ENCODE data around the gene FBXO41.

The FBXO41 gene

DNA sequence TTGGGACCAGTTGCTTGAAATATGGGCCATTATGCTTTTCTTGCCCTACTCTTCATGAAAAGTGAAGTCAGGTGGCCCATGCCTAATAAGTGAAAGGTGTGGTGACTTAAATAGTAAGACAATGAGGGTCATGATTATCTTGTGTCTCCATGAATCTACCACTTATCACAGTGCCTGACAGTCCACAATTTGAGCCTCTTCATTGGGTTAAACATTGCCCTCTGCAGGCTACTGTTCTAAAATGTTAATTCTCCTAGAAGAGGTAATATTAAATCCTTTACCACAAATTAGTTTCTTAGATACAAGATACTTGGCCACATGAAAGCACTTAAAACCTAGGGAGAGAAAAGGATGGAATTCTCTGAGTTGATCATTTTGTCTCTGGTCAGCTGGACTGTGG, 5.0 kb upstream of the FBXO41 start:
- FAIRE-seq (no peak), DNase-seq (ENCODE audit: insufficient read length, low spot score) (no peak)
- TF ChIP-seq CTCF (IDR thresholded peaks at IDR 0.05; ENCODE audit: insufficient read depth, missing control alignments), result no peak

- no peak for TF ChIP-seq CTCF (IDR thresholded peaks at IDR 0.05; ENCODE audit: insufficient read depth, missing control alignments)
- no peak for FAIRE-seq
- no peak for DNase-seq (ENCODE audit: insufficient read length, low spot score)
Observed at GRCh38 chr2:73286134-73286655, 1.9 kb upstream of the FBXO41 start.

- no peak for TF ChIP-seq CTCF (IDR thresholded peaks at IDR 0.05; ENCODE audit: insufficient read depth, missing control alignments)
- FAIRE-seq (no peak), DNase-seq (ENCODE audit: insufficient read length, low spot score) (no peak)
Observed at GRCh38 chr2:73285159-73285739, 971 bp upstream of the FBXO41 start.

- DNase-seq (ENCODE audit: insufficient read length, low spot score), result no peak
- no peak for FAIRE-seq
- TF ChIP-seq CTCF (IDR thresholded peaks at IDR 0.05; ENCODE audit: insufficient read depth, missing control alignments), result no peak
Observed at GRCh38 chr2:73283545-73284295, 558 bp downstream of the FBXO41 start.

DNA sequence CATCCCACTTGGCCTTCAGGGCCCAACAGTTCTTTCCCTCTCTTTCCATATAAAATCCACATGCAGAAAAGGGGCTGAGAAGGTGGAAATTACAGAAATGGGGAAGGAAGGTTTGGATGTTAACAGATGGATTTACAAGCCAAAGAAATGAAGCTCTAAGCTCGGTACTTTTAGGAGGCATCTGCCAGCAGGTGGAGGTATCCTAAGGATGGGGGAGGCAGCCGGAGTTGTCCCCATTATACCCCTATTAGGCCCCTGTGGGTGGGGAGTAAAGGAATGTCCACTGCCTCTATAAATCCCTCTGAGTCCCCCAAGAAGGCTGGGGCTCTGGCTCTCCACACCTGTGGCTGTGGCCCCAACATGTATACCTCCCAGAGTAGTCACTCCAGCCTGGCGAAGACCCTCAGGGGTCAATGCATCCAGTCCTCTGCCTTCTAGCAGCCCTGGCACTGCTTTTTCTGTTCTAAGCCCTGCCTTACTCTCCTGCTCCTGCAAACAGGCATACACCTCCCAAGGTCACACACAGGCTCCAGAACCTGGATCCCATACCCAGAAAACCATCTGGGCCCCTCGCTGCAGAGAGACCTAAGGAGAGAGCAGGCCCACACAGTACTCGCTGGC, 1.2 kb downstream of the FBXO41 start:
- TF ChIP-seq CTCF (IDR thresholded peaks at IDR 0.05; ENCODE audit: insufficient read depth, missing control alignments), result no peak
- no peak for DNase-seq (ENCODE audit: insufficient read length, low spot score)
- FAIRE-seq, result no peak

DNA sequence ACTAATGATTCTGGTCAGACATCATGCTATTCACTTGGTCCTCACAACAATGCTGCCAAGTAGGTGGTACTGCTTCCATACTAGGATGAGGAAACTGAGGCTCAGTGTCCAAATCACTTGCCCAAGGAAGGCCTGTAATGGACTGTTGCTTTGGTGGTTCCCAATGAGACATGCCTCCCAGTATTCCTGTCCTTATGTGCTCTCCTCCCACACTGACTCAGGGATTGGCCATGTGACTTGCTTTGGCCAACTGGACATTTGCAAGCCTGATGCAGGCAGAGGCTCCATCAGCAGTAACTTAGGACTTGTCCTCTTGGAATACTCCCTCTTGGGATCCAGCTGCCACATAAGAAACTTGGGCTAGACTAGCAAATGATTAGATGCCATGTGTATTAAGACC, 3.0 kb downstream of the FBXO41 start:
- TF ChIP-seq CTCF (IDR thresholded peaks at IDR 0.05; ENCODE audit: insufficient read depth, missing control alignments), result no peak

More for the DNA sequence above, 3.0 kb downstream of the FBXO41 start:
- FAIRE-seq (no peak), DNase-seq (ENCODE audit: insufficient read length, low spot score) (no peak)
